ENCODE measurements around the gene NFIA.

GRCh38 chr1:61171974-61172373 is 89.6 kb downstream of the NFIA start:
- TF ChIP-seq CTCF (conservative IDR thresholded peaks at IDR 0.05; ENCODE audit: low read length) (no peak), EZH2phosphoT487 (IDR thresholded peaks at IDR 0.05; ENCODE audit: borderline replicate concordance) (no peak)

Measured in Loucy (cell line).